ENCODE results near the gene GREB1L.

DNA sequence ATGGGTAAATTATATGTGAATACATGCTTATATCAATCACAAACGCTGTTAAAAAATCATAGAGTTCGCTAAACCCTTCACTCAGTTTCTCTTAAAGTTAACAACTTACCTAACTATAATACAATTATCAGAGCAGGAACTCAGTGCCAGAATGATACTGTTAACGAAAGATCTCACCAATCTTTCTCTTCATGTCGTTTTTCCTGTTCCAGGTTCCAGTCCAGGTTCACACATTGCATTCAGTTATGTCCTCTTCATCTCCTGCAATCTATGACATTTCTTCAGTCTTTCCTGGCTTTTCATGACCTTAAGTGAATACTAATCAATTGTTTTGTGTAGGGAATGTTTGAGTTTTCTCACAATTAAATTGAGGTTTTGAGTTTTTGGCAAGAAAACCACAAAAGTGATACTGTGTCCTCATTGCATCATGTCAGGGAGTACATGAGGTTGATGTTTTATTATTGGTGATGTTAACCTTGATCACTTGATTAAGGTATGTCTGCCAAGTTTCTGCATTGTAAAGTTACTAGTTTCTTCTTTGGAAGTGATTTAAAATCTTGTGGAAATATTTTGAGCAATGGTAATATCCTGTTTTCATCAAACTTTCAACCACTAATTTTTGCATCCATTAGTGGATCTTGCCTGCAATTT is 226.6 kb downstream of the GREB1L start:
- TF ChIP-seq, protein P1, sequence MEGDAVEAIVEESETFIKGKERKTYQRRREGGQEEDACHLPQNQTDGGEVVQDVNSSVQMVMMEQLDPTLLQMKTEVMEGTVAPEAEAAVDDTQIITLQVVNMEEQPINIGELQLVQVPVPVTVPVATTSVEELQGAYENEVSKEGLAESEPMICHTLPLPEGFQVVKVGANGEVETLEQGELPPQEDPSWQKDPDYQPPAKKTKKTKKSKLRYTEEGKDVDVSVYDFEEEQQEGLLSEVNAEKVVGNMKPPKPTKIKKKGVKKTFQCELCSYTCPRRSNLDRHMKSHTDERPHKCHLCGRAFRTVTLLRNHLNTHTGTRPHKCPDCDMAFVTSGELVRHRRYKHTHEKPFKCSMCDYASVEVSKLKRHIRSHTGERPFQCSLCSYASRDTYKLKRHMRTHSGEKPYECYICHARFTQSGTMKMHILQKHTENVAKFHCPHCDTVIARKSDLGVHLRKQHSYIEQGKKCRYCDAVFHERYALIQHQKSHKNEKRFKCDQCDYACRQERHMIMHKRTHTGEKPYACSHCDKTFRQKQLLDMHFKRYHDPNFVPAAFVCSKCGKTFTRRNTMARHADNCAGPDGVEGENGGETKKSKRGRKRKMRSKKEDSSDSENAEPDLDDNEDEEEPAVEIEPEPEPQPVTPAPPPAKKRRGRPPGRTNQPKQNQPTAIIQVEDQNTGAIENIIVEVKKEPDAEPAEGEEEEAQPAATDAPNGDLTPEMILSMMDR (IDR thresholded peaks at IDR 0.05) = no peak
- no peak for TF ChIP-seq POLR2A (IDR thresholded peaks at IDR 0.05)

All from adrenal gland (tissue), 5 donors.